Endothelial cell of hepatic sinusoid (primary cell): ENCODE results near the gene IPO11.
"Not testable (repeated sequence)": the region's sequence is repeated elsewhere in the genome, so short reads cannot be mapped to it uniquely, and the experiment has no call there.

ENCODE experiments used
- in situ Hi-C: cut with HindIII; loops from 2 replicates; pipeline ENCODE4 v1.10.0; 2017; ENCODE audit warnings: low sequenced_read_pairs

IPO11 gene

DNA sequence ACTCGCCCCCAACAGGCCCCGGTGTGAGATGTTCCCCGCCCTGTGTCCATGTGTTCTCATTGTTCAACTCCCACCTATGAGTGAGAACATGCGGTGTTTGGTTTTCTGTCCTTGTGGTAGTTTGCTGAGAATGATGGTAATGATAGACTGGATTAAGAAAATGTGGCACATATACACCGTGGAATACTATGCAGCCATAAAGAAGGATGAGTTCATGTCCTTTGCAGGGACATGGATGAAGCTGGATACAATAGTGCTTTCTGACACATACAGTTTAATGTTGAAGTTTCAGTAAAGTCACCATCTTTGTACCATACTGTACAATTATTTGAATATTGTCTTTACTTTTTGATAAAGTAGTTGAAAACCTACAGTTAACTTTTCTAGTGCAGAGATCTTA, 96.2 kb downstream of the IPO11 start:
- in situ Hi-C loops = not testable (repeated sequence)

DNA sequence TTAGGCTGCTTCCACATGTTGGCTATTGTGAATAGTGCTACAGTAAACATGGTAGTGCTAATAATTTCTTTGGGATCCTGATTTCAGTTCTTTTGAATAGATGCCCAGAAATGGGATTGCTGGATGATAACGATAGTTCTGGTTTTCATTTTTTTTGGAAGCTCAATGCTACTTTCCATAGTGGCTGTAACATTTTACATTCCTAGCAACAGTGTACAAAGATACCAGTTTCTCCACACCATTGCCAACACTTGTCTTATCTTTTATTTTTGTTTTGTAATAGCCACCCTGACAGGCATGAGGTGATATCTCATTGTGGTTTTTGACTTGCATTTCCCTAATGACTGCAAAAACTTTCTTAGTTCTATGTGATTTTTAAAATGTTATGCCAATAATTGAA, 97.2 kb downstream of the IPO11 start:
- in situ Hi-C loops = no loop called here

DNA sequence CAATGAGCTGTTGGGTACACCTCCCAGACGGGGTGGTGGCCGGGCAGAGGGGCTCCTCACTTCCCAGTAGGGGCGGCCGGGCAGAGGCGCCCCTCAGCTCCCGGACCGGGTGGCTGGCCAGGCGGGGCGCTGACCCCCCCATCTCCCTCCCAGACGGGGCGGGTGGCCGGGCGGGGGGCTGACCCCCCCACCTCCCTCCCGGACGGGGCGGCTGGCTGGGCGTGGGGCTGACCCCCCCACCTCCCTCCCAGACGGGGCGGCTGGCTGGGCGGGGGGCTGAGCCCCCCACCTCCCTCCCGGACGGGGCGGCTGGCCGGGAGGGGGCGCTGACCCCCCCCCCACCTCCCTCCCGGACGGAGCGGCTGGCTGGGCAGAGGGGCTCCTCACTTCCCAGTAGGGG, 100.5 kb downstream of the IPO11 start:
- in situ Hi-C loops = not testable (repeated sequence)

DNA sequence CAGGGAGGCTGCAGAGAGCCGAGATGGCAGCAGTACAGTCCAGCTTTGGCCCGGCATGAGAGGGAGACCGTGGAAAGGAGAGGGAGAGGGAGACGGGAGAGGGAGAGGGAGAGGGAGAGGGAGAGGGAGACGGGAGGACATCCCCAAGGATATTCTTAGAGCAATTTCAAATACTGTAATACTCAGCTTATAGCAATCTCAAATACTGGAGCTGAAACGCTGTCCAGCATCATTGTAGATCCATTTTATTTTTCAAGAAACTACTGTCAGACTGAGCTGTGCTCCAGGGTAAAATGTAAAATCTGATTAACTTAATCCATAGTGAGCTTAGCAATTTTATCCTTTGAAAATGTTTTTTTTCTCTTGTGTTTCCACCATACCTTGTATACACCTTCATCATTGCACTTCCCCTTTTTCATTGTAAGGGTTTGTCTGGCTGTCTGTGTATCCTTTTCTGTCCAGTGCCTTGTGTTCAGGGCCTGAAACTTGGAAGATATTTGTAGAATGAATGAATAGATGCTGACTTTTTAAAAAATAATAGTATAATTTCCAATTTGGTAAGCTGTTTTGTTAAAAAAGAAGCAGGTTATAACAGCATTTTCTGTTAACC, 102.1 kb downstream of the IPO11 start:
- in situ Hi-C loops = loop anchor here (5.0 kb wide), 1 partner anchor 58 kb away; no protein-coding TSS in a partner anchor

GRCh38 chr5:62520812-62521211, 108.2 kb downstream of the IPO11 start:
- in situ Hi-C loops = not testable (repeated sequence)

GRCh38 chr5:62521319-62521718, 108.8 kb downstream of the IPO11 start:
- in situ Hi-C loops = no loop called here

DNA sequence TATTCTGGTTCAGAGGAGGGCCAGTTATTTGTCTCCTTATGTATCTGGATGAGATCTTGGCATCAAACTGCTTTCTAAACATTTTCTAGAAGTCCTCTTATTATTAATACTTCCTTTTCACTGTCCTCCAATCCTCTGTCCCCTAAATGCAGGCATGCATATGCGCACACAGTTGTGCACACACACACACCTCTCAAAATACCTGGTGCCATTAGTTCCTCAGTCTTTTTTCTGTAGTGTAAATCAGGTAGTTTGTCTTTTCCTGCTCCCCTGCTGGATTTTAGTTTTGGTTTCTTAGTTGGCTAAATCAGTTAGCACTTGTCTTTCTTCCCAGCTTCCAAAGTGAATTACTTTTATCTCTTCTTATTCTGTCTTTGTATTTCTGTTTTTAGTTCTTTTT, 110.2 kb downstream of the IPO11 start:
- in situ Hi-C loops = no loop called here

GRCh38 chr5:62533597-62533996, 121.0 kb downstream of the IPO11 start:
- in situ Hi-C loops = no loop called here

DNA sequence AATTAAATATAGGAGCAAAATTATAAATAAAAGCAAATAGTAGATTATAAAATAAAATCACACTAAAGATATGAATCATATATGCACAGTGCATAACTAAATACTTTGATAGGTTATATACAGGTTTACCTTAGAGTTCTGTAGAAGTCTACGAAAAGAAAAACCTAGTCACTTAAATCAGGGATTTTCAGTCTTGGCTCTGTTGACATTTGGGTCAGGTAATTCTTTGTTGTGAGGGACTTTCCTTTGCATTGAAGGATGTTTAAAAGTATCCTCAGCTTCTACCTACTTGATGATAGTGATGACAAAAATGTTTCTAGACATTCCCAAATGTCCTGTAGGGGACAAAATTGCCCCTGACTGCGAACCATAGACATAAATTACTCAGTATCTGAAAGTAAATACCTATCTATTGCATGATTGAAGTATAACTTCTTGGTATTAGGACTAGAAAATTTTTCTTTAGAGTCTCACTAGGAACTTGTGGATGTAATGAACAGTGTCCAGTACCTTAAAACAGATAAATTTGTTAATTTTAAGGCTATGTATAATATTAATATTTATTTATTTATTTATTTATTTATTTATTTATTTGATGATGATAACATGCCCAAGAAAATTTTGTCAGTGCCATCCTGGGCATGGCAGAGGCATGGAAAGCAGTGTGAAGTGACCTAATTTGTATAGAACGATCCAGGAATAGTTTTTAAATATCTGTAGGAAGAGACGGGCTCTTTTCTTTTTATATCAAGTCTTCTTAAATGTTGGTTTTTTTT, 122.1 kb downstream of the IPO11 start:
- in situ Hi-C loops = no loop called here

DNA sequence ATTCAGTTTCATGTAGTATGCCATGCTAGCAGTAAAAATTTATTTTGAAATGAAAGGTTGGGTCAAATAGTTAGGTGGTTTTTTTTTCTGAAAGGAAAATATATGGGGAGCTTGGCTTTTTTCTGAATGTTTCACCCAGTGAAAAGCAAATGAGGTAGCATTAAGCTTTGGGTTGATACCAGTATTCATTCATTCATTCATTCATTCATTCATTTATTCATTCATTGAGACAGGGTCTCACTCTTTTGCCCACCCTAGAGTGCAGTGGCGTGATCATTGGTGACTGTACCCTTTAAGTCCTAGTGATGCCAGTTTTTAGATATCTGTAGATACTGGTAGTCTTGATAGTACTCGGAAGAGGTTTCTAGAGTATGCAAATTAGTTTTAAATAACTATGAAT, 123.7 kb downstream of the IPO11 start:
- in situ Hi-C loops = no loop called here

GRCh38 chr5:62536783-62537182, 124.2 kb downstream of the IPO11 start:
- in situ Hi-C loops = no loop called here

DNA sequence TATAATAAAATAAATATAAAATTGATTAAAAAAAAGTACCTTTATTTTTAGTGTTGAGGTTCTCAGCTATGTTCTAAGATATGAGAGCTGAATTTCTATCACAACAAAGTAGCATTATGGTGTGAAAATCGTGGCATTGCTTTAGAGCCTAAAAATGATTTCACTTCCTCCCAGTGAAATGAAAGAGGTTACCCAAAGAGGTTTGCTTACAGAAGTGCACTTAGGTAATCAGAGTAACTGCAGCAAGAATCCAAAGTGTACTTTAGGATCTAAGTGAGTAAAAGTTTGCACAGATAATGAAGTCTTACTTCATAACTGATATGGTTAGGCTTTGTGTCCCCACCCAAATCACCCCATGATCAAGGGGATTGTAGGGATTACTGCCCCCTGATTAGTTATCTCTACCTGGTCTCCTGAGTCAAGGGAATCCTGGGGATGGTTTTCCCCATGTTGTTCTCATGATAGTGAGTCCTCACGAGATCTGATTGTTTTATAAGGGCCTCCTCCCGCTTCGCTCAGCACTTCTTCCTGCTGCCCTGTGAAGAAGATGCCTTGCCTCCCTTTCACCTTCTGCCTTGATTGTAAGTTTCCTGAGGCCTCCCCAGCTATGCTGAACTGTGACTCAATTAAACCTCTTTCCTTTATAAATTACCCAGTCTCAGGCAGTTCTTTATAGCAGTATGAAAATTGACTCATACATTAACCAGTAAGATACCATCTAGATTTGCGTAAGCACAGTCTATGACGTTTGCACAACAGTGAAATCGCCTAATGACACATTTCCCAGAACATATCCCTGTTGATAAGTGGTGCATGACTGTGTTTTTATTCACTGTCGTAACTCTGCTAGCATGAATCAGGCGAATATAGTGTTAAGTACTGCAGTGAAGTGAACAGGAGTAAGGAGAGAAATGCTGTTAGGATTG, 125.7 kb downstream of the IPO11 start:
- in situ Hi-C loops = no loop called here

GRCh38 chr5:62542720-62543119, 130.2 kb downstream of the IPO11 start:
- in situ Hi-C loops = no loop called here

- in situ Hi-C loops = no loop called here
Measured at GRCh38 chr5:62547945-62548630, 135.5 kb downstream of the IPO11 start.

DNA sequence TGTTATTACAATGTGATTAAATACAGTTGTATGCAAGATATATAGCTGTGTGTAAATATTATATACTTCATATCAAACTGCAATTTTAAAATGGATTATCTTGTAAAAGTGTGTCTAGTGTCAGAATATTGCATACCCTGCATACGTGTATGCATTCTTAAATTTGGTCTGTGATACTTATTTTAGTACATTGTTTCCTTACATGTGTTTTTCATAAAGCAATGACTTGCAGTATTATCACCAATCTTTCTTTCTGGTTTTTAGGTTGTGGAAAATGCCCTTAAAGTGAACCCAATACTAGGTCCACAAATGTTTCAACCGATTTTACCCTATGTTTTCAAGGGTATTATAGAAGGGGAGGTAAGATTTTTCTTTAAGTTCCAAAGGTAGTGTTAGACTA, 137.5 kb downstream of the IPO11 start:
- in situ Hi-C loops = no loop called here

GRCh38 chr5:62555930-62556329, 143.4 kb downstream of the IPO11 start:
- in situ Hi-C loops = no loop called here

DNA sequence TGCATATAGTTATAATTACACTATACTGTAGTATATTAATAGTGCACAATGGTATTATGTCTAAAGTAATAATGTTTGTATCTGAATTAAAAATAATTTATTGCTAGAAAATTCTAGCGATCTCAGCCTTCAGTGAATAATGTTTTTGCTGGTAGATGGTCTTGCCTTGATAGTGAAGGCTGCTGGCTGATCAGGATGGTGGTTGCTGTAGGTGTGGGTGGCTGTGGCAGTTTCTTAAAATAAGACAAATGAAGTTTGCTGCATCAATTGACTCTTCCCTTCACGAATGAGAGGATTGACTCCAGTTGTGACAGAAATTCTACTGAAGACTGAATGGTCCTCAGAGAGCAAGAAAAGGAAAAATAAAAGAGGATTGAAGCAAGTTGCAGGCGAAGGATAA, 146.4 kb downstream of the IPO11 start:
- in situ Hi-C loops = no loop called here

DNA sequence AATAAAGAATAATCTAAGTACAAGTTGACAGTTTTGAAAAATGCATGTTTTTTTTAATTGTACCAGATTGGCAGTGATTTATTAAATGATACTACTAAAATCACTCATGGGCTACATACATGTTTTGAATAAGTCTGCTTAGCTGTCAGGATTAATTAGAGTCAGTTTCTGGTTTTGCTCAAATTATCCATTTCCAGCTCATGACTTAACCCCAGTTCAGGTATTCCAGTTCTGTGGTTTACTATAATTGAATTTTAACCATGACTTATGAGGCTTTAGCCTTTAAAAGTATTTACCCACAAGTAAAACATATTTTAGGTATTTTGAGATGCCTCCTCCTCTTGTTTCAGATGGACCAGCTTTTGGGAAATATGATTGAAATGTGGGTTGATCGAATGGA, 148.2 kb downstream of the IPO11 start:
- in situ Hi-C loops = no loop called here

DNA sequence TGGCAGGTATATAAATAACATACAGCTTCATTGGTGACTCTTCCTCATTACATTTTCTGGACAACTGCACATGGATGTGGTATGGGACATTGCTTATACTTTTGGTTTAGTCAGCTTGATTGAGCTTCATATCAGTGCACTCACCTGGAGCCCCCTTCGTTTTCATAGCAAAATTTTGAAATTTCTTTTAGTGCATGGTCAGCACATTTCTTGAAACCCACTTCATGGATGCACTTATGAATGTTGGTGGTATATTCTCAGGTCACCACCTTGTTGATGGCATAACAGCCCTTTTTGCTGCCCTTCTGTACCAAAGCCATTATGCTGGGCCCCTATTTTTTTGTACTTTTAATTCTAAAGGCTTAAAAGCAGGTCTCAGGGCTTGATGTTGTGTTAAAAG, 149.3 kb downstream of the IPO11 start:
- in situ Hi-C loops = no loop called here

DNA sequence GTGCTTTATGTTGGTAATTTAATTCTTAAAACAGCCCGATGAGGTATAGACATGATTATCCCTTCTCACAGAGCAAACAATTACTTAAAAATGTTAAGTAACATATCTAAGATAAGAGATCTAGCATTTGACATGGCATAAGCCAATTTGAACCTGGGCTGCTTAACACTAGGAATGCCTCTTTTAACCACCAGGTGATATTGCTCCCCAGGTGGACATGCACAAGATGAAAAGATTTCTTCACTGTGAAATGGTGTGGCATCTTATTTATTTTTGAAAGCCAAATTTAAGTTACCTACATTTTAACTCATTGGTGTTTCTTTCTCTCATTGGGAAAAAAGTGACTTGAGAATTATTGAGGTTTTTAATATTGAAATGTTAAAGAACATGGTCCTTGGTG, 150.3 kb downstream of the IPO11 start:
- in situ Hi-C loops = no loop called here

- in situ Hi-C loops = no loop called here
Measured at GRCh38 chr5:62564101-62564500, 151.5 kb downstream of the IPO11 start.
